HEK293 (cell line): ENCODE results near the gene NECAB3.

Experiments
- CTCF ChIA-PET: fragments of 350-600 bp; formaldehyde crosslinking; extraction: SDS; loops from one replicate; lab custom pipeline; 2021; ENCODE audit warnings: antibody characterized with exemption; lab: Yijun Ruan, JAX
- POLR2A ChIA-PET: fragments of 300-600 bp; formaldehyde crosslinking; extraction: SDS; loops from one replicate; lab custom pipeline; 2020; ENCODE audit warnings: antibody characterized with exemption, inconsistent platforms; lab: Yijun Ruan, JAX
- H3K27ac ChIP-seq: fragments of 200-500 bp; sonication (Bioruptor generic); 2 replicates; pipeline ENCODE4 v1.5.1; 2014; ENCODE audit warnings: low read depth, low read length, control low read depth, inconsistent platforms; ENCODE audit errors: extremely low read depth
- H3K36me3 ChIP-seq, 2 experiments: fragments of 200-500 bp in 1 of 2; sonication (Bioruptor generic) in 1 of 2; 1 replicate in 1 of 2; 2 replicates in 1 of 2; pipeline ENCODE4 v1.5.1; 2014 to 2017; ENCODE audit warnings: inconsistent platforms in 2 of 2, low read length in 2 of 2; ENCODE audit not compliant: control insufficient read depth in 2 of 2, insufficient read depth in 1 of 2
- H3K4me1 ChIP-seq: fragments of 200-500 bp; sonication (Bioruptor generic); 2 replicates; pipeline ENCODE4 v1.5.1; 2014; ENCODE audit warnings: mild to moderate bottlenecking, low read length, inconsistent platforms; ENCODE audit not compliant: control insufficient read depth, insufficient read depth
- H3K4me3 ChIP-seq: 2 replicates; pipeline ENCODE4 v1.5.1; 2011; ENCODE audit warnings: low read depth, mild to moderate bottlenecking, control low read depth, low read length, moderate library complexity
- H3K9me3 ChIP-seq: fragments of 200-500 bp; sonication (Bioruptor generic); 2 replicates; pipeline ENCODE4 v1.5.1; 2014; ENCODE audit warnings: low read depth, low read length, inconsistent platforms; ENCODE audit not compliant: control insufficient read depth, insufficient read depth
- BCL11B ChIP-seq: fragments of 450-650 bp; formaldehyde crosslinking; IDR thresholded peaks from 2 replicates; pipeline ENCODE4 v1.5.1; 2016; ENCODE audit warnings: low read depth, missing biosample characterization, missing genetic modification characterization
- KLF16 ChIP-seq: fragments of 450-650 bp; formaldehyde crosslinking; IDR thresholded peaks from 2 replicates; pipeline ENCODE4 v1.5.1; 2017; ENCODE audit warnings: missing biosample characterization, missing genetic modification characterization
- PRDM1 ChIP-seq: fragments of 450-650 bp; formaldehyde crosslinking; IDR thresholded peaks from 2 replicates; pipeline ENCODE4; 2016; ENCODE audit warnings: missing biosample characterization, missing genetic modification characterization
- SCRT1 ChIP-seq: fragments of 450-650 bp; formaldehyde crosslinking; IDR thresholded peaks from 2 replicates; pipeline ENCODE4 v1.5.1; 2016; ENCODE audit warnings: missing biosample characterization, missing genetic modification characterization, borderline replicate concordance
- ZFHX2 ChIP-seq: fragments of 450-650 bp; formaldehyde crosslinking; conservative IDR thresholded peaks from 2 replicates; pipeline ENCODE4 v1.5.1; 2016; ENCODE audit warnings: missing biosample characterization, missing genetic modification characterization
- ZNF155 ChIP-seq: fragments of 450-650 bp; formaldehyde crosslinking; IDR thresholded peaks from 2 replicates; pipeline ENCODE4 v1.5.1; 2016; ENCODE audit warnings: missing biosample characterization, missing genetic modification characterization
- ZNF169 ChIP-seq: fragments of 450-650 bp; formaldehyde crosslinking; IDR thresholded peaks from 2 replicates; pipeline ENCODE4 v1.5.1; 2016; ENCODE audit warnings: missing biosample characterization, missing genetic modification characterization
- ZNF2 ChIP-seq: fragments of 450-650 bp; formaldehyde crosslinking; IDR thresholded peaks from 2 replicates; pipeline ENCODE4 v1.5.1; 2016; ENCODE audit warnings: missing biosample characterization, missing genetic modification characterization
- ZNF221 ChIP-seq: fragments of 450-650 bp; formaldehyde crosslinking; IDR thresholded peaks from 2 replicates; pipeline ENCODE4 v1.5.1; 2017; ENCODE audit warnings: missing biosample characterization, missing genetic modification characterization, borderline replicate concordance
- ZNF23 ChIP-seq: fragments of 450-650 bp; formaldehyde crosslinking; IDR thresholded peaks from 2 replicates; pipeline ENCODE4 v1.5.1; 2016; ENCODE audit warnings: missing biosample characterization, missing genetic modification characterization, borderline replicate concordance
- ZNF24 ChIP-seq: fragments of 450-650 bp; formaldehyde crosslinking; IDR thresholded peaks from 2 replicates; pipeline ENCODE4 v1.5.1; 2016; ENCODE audit warnings: missing biosample characterization, missing genetic modification characterization
- ZNF274 ChIP-seq, 2 experiments: fragments of 200-500 bp in 1 of 2; fragments of 450-650 bp in 1 of 2; sonication (Bioruptor generic) in 1 of 2; formaldehyde crosslinking in 1 of 2; IDR thresholded peaks; 2 replicates each; pipeline versions ENCODE4 v1.5.1 to v1.6.1; 2014 to 2016; ENCODE audit warnings: borderline replicate concordance in 1 of 2, inconsistent platforms in 1 of 2, low read length in 1 of 2, missing biosample characterization in 1 of 2, missing genetic modification characterization in 1 of 2
- ZNF354C ChIP-seq: fragments of 450-650 bp; formaldehyde crosslinking; IDR thresholded peaks from 2 replicates; pipeline ENCODE4 v1.5.1; 2016; ENCODE audit warnings: missing biosample characterization, missing genetic modification characterization, low read depth, borderline replicate concordance
- ZNF488 ChIP-seq: fragments of 450-650 bp; formaldehyde crosslinking; IDR thresholded peaks from 2 replicates; pipeline ENCODE4 v1.5.1; 2016; ENCODE audit warnings: missing biosample characterization, missing genetic modification characterization
- ZNF514 ChIP-seq: fragments of 450-650 bp; formaldehyde crosslinking; IDR thresholded peaks from 2 replicates; pipeline ENCODE4 v1.5.1; 2016; ENCODE audit warnings: missing biosample characterization, missing genetic modification characterization
- ZNF596 ChIP-seq: fragments of 450-650 bp; IDR thresholded peaks from 2 replicates; pipeline ENCODE4 v1.5.0; 2018; ENCODE audit warnings: missing biosample characterization, mild to moderate bottlenecking, missing genetic modification characterization, moderate library complexity
- ZNF610 ChIP-seq: fragments of 450-650 bp; formaldehyde crosslinking; IDR thresholded peaks from 2 replicates; pipeline ENCODE4 v1.5.1; 2016; ENCODE audit warnings: missing biosample characterization, missing genetic modification characterization, borderline replicate concordance
- ZNF707 ChIP-seq: fragments of 450-650 bp; formaldehyde crosslinking; IDR thresholded peaks from 2 replicates; pipeline ENCODE4 v1.5.1; 2016; ENCODE audit warnings: missing biosample characterization, missing genetic modification characterization
- ZSCAN16 ChIP-seq: fragments of 450-650 bp; formaldehyde crosslinking; IDR thresholded peaks from 2 replicates; pipeline ENCODE4 v1.5.1; 2016; ENCODE audit warnings: missing biosample characterization, missing genetic modification characterization
- TF ChIP-seq, protein P1 (sequence below): fragments of 450-650 bp; formaldehyde crosslinking; IDR thresholded peaks from 2 replicates; pipeline ENCODE4 v1.5.1; 2016; ENCODE audit warnings: missing biosample characterization, missing genetic modification characterization
- TF ChIP-seq, protein P2 (sequence below): fragments of 450-650 bp; formaldehyde crosslinking; IDR thresholded peaks from 2 replicates; pipeline ENCODE4 v1.5.1; 2016; ENCODE audit warnings: missing biosample characterization, missing genetic modification characterization
- TF ChIP-seq, protein P3 (sequence below): fragments of 450-650 bp; formaldehyde crosslinking; IDR thresholded peaks from 2 replicates; pipeline ENCODE4 v1.5.1; 2016; ENCODE audit warnings: missing biosample characterization, missing genetic modification characterization
- TF ChIP-seq, protein P4 (sequence below): fragments of 450-650 bp; formaldehyde crosslinking; IDR thresholded peaks from 2 replicates; pipeline ENCODE4 v1.5.1; 2017; ENCODE audit warnings: missing biosample characterization, mild to moderate bottlenecking, missing genetic modification characterization, moderate library complexity

NECAB3 gene

DNA sequence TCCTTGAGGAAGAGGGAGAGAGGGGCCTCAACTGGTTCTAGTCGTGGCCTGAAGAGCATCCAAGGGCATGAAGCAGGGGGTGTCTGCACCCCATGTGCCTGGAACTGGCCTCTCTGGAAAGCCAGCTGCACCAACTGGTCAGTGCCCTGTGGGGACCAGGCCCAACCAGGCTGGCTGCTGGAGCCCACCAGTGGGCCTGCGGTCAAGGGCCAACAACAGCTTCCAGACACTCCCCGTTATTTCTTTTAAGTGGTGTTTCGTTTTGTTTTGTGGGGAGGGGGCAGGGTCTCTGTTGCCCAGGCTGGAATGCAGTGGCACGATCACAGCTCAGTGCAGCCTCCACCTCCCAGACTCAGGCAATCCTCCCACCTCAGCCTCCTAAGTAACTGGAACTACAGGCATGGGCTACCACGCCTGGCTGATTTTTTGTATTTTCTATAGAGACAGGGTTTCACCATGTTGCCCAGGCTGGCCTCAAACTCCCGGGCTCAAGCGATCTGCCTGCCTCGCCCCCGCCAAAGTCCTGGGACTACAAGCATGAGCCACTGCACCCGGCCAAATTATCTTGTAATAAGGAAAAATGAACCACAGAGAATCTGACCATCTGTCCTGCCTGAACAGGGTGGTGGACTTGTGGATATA is 24.0 kb downstream of the NECAB3 start:
- H3K27ac ChIP-seq, result no peak overlapping the region
- ChIA-PET CTCF (interaction anchor here (0.5 to 2.2 kb wide), 3 partner anchors 190 to 195 kb away, joined by 3 to 9 read pairs (median 4); no protein-coding TSS in a partner anchor), POLR2A (interaction anchor here (0.8 to 2.9 kb wide), 2 partner anchors 13 to 40 kb away, joined by 3 to 7 read pairs; no protein-coding TSS in a partner anchor)
- peaks cover 3 to 11% of the 10 kb centered on the region in 2 experiments; a peak in 2 of 3 replicates for H3K36me3 ChIP-seq
- H3K4me3 ChIP-seq, result no peak overlapping the region
- no peaks in the 10 kb centered on the region for H3K4me1 ChIP-seq
- no peaks in the 10 kb centered on the region for H3K9me3 ChIP-seq
- TF ChIP-seq ZNF24 (tag by site-specific recombination), result no peak
- TF ChIP-seq PRDM1 (tag by site-specific recombination), result no peak
- no peak for TF ChIP-seq ZNF514 (tag by site-specific recombination)
- TF ChIP-seq, protein P1, sequence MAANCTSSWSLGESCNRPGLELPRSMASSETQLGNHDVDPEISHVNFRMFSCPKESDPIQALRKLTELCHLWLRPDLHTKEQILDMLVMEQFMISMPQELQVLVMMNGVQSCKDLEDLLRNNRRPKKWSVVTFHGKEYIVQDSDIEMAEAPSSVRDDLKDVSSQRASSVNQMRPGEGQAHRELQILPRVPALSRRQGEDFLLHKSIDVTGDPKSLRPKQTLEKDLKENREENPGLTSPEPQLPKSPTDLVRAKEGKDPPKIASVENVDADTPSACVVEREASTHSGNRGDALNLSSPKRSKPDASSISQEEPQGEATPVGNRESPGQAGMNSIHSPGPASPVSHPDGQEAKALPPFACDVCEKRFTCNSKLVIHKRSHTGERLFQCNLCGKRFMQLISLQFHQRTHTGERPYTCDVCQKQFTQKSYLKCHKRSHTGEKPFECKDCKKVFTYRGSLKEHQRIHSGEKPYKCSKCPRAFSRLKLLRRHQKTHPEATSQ (tag by site-specific recombination), result no peak
- no peak for TF ChIP-seq ZNF2
- TF ChIP-seq, protein P2, sequence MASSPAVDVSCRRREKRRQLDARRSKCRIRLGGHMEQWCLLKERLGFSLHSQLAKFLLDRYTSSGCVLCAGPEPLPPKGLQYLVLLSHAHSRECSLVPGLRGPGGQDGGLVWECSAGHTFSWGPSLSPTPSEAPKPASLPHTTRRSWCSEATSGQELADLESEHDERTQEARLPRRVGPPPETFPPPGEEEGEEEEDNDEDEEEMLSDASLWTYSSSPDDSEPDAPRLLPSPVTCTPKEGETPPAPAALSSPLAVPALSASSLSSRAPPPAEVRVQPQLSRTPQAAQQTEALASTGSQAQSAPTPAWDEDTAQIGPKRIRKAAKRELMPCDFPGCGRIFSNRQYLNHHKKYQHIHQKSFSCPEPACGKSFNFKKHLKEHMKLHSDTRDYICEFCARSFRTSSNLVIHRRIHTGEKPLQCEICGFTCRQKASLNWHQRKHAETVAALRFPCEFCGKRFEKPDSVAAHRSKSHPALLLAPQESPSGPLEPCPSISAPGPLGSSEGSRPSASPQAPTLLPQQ (tag by site-specific recombination), result no peak
- no peak for TF ChIP-seq KLF16 (tag by site-specific recombination)
- TF ChIP-seq ZNF169 (tag by site-specific recombination), result no peak
- TF ChIP-seq ZNF488 (tag by site-specific recombination), result no peak
- no peak for TF ChIP-seq ZNF221 (tag by site-specific recombination)
- no peak for TF ChIP-seq ZNF354C (tag by site-specific recombination)
- TF ChIP-seq ZNF274 (IDR thresholded peaks at IDR 0.05; ENCODE audit: low read length), result no peak
- TF ChIP-seq ZNF274 (tag by site-specific recombination; IDR thresholded peaks at IDR 0.05; ENCODE audit: borderline replicate concordance), result no peak
- no peak for TF ChIP-seq BCL11B (tag by site-specific recombination)
- TF ChIP-seq ZFHX2, result no peak
- TF ChIP-seq ZNF596 (tag by site-specific recombination), result no peak
- TF ChIP-seq ZSCAN16 (tag by site-specific recombination), result no peak

DNA sequence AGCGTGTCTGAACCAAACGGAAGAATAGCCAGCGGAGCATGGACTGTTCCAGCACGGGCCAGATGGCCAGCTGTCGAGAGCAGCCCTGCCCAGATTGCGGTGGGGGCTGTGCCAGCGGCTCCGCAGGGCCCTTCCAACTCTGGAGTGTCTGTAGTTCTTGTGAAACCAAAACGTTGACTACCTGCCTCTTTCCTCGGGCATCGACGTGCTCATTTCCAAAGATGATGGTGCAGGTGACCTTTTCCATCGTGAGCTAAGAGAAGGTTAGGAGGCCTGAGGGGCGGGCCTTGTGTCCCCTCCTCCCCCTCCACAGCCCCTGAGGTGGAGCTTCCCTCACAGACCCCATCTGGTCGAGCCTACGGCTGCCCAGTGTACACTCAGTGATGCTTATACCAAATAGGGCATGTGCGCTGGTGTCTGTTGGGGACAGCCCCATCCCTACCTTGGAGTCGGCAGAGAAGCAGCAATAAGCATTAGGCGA is 25.0 kb downstream of the NECAB3 start:
- ChIA-PET CTCF (interaction anchor here (0.6 to 1.3 kb wide), 3 partner anchors 15 to 189 kb away, joined by 3 to 6 read pairs (median 3); no protein-coding TSS in a partner anchor), POLR2A (interaction anchor here (0.6 to 2.9 kb wide), 2 partner anchors 14 to 135 kb away, joined by 4 to 7 read pairs; no protein-coding TSS in a partner anchor)

More for the DNA sequence above, 25.0 kb downstream of the NECAB3 start:
- H3K9me3 ChIP-seq, result no peaks in the 10 kb centered on the region
- no peak overlapping the region for H3K4me3 ChIP-seq
- no peak overlapping the region for H3K27ac ChIP-seq
- no peak for TF ChIP-seq ZNF155 (tag by site-specific recombination)
- TF ChIP-seq, protein P3, sequence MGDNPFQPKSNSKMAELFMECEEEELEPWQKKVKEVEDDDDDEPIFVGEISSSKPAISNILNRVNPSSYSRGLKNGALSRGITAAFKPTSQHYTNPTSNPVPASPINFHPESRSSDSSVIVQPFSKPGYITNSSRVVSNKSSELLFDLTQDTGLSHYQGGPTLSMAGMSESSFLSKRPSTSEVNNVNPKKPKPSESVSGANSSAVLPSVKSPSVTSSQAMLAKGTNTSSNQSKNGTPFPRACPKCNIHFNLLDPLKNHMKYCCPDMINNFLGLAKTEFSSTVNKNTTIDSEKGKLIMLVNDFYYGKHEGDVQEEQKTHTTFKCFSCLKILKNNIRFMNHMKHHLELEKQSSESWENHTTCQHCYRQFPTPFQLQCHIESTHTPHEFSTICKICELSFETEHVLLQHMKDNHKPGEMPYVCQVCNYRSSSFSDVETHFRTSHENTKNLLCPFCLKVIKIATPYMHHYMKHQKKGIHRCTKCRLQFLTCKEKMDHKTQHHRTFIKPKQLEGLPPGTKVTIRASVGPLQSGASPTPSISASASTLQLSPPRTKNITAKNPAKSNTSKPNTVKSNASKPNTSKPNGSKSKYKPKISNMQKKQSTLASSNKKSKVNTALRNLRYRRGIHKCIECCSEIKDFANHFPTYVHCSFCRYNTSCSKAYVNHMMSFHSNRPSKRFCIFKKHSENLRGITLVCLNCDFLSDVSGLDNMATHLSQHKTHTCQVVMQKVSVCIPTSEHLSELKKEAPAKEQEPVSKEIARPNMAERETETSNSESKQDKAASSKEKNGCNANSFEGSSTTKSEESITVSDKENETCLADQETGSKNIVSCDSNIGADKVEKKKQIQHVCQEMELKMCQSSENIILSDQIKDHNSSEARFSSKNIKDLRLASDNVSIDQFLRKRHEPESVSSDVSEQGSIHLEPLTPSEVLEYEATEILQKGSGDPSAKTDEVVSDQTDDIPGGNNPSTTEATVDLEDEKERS (tag by site-specific recombination), result no peak
- TF ChIP-seq, protein P4, sequence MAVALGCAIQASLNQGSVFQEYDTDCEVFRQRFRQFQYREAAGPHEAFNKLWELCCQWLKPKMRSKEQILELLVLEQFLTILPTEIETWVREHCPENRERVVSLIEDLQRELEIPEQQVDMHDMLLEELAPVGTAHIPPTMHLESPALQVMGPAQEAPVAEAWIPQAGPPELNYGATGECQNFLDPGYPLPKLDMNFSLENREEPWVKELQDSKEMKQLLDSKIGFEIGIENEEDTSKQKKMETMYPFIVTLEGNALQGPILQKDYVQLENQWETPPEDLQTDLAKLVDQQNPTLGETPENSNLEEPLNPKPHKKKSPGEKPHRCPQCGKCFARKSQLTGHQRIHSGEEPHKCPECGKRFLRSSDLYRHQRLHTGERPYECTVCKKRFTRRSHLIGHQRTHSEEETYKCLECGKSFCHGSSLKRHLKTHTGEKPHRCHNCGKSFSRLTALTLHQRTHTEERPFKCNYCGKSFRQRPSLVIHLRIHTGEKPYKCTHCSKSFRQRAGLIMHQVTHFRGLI, result no peak
- TF ChIP-seq ZNF707 (tag by site-specific recombination), result no peak
- TF ChIP-seq ZNF23 (tag by site-specific recombination), result no peak
- no peak for TF ChIP-seq SCRT1 (tag by site-specific recombination)
- no peak for TF ChIP-seq ZNF610 (tag by site-specific recombination)
- H3K36me3 ChIP-seq, result peaks cover 3 to 18% of the 10 kb centered on the region in 2 experiments; a peak in 2 of 3 replicates
- no peaks in the 10 kb centered on the region for H3K4me1 ChIP-seq
